Fibroblast of skin of abdomen (primary cell): ENCODE measurements around the gene SKOR1. TPM values are rescaled to one million over a fixed set of nuclear protein-coding genes. Genes with fewer than 3 reads are reported as not detected.

Experiments used
- DNase-seq: peaks from one replicate; pipeline ENCODE4 v3.0.0-alpha.2; 2013
- polyA plus RNA-seq, 2 experiments: library from polyadenylated mRNA; unstranded; fragments of 120-200 nt; gene quantifications; one replicate each; pipeline ENCODE4 v1.2.1, GENCODE V29; 2013; ENCODE audit not compliant: insufficient read length in 2 of 2

Gene SKOR1
- polyA plus RNA-seq (2013, experiment 1 of 2; ENCODE audit: insufficient read length): 0.12 TPM
- polyA plus RNA-seq (2013, experiment 2 of 2; ENCODE audit: insufficient read length): 0.09 TPM

- no peak for DNase-seq
These were observed at the start of gene SKOR1 for GRCh38 chr15:67824976-67825880. TSS of gene SKOR1 (plus strand) at chr15:67825509. CDS start at chr15:67825603, 94 bp downstream.

GRCh38 chr15:67775998-67776397, 49.3 kb upstream of the SKOR1 start:
- DNase-seq: no peak

- peak; percentile 52 for DNase-seq
These were observed 48.7 kb upstream of the SKOR1 start for GRCh38 chr15:67776600-67776999.

GRCh38 chr15:67777071-67777470, 48.2 kb upstream of the SKOR1 start:
- DNase-seq: no peak

- DNase-seq: no peak
These were observed 47.5 kb upstream of the SKOR1 start for GRCh38 chr15:67777773-67778172.

- DNase-seq: no peak
These were observed 46.3 kb upstream of the SKOR1 start for GRCh38 chr15:67778968-67779548.

- DNase-seq: no peak
These were observed 45.7 kb upstream of the SKOR1 start for GRCh38 chr15:67779549-67780111.

- DNase-seq: no peak
These were observed 44.2 kb upstream of the SKOR1 start for GRCh38 chr15:67781061-67781460.

- DNase-seq: no peak
These were observed 43.2 kb upstream of the SKOR1 start for GRCh38 chr15:67781907-67782690.

- no peak for DNase-seq
These were observed 42.7 kb upstream of the SKOR1 start for GRCh38 chr15:67782691-67782991.

GRCh38 chr15:67783303-67783702, 42.0 kb upstream of the SKOR1 start:
- DNase-seq: no peak

GRCh38 chr15:67784090-67784781, 41.1 kb upstream of the SKOR1 start:
- no peak for DNase-seq

GRCh38 chr15:67784856-67785430, 40.4 kb upstream of the SKOR1 start:
- DNase-seq: no peak

- no peak for DNase-seq
These were observed 39.9 kb upstream of the SKOR1 start for GRCh38 chr15:67785431-67785830.

- no peak for DNase-seq
These were observed 38.7 kb upstream of the SKOR1 start for GRCh38 chr15:67786646-67787045.

- DNase-seq: no peak
These were observed 36.3 kb upstream of the SKOR1 start for GRCh38 chr15:67788986-67789385.

GRCh38 chr15:67790610-67791319, 34.5 kb upstream of the SKOR1 start:
- DNase-seq: no peak

- DNase-seq: peak; percentile 46
These were observed 32.9 kb upstream of the SKOR1 start for GRCh38 chr15:67792250-67792942.

GRCh38 chr15:67794832-67795574, 30.3 kb upstream of the SKOR1 start:
- DNase-seq: no peak
